Measurements from ENCODE around the gene NCAM1. TPM values are rescaled to one million over a fixed set of nuclear protein-coding genes. Genes with fewer than 3 reads are reported as not detected.

The NCAM1 gene
- total and polyA plus RNA-seq, 8 donors, result 1.2 to 19.6 (median 3.6) TPM

DNA sequence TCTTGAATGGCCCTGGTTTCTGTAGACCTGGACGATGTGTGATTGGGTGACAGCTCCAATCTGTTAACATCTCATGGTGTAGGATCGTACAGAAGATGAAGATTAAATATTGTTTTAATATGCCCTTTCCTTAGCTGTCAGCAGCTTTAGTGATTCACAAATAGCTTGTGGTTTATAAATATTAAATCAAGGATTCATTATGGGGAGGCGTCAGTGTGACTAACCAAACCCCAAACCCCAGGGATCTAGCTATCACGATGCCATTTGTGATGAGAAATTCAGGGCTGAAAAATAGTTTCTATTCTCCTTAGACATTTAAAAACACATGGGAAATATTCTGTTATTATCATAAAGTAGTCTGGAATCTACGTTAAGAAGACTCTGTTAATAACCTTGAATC, 73.4 kb downstream of the NCAM1 start:
- FAIRE-seq, result no peak
- Histone ChIP-seq H3K27me3 (no peaks in the 10 kb centered on the region), H3K4me3 (no peak overlapping the region), H3K9me3 (no peaks in the 10 kb centered on the region), H3K36me3 (no peaks in the 10 kb centered on the region), H3K4me1 (no peaks in the 10 kb centered on the region), H3K27ac (no peak overlapping the region)
- no peak for ATAC-seq
- intact Hi-C loops (cut with DNase I), result no loop called here
- 73 to 80% methylated on average over 5 of the region's 5 CpGs for WGBS, 2 donors
- no peak for DNase-seq
- no peak for TF ChIP-seq CTCF (IDR thresholded peaks at IDR 0.05)

- Histone ChIP-seq H3K9me3 (no peaks in the 10 kb centered on the region), H3K36me3 (no peaks in the 10 kb centered on the region), H3K27ac (no peak overlapping the region), H3K4me1 (no peaks in the 10 kb centered on the region), H3K27me3 (no peaks in the 10 kb centered on the region), H3K4me3 (no peak overlapping the region)
- FAIRE-seq (no peak), ATAC-seq (no peak), DNase-seq (no peak)
- intact Hi-C loops (cut with DNase I), result no loop called here
- no peak for TF ChIP-seq CTCF (IDR thresholded peaks at IDR 0.05)
- WGBS, 2 donors, result 72% methylated on average over 3 of the region's 3 CpGs
These were observed 74.5 kb downstream of the NCAM1 start for GRCh38 chr11:113035708-113036107.

GRCh38 chr11:113043698-113044097, 82.5 kb downstream of the NCAM1 start:
- 57 to 58% methylated on average over 5 of the region's 5 CpGs for WGBS, 2 donors
- intact Hi-C loops (cut with DNase I), result no loop called here
- H3K27ac ChIP-seq, result no peak overlapping the region
- H3K27me3 ChIP-seq, result no peaks in the 10 kb centered on the region
- DNase-seq (no peak), FAIRE-seq (no peak), ATAC-seq (no peak)
- H3K4me3 ChIP-seq, result no peak overlapping the region
- H3K4me1 ChIP-seq, result no peaks in the 10 kb centered on the region
- H3K36me3 ChIP-seq, result no peaks in the 10 kb centered on the region
- no peak for TF ChIP-seq CTCF (IDR thresholded peaks at IDR 0.05)
- H3K9me3 ChIP-seq, result no peaks in the 10 kb centered on the region

DNA sequence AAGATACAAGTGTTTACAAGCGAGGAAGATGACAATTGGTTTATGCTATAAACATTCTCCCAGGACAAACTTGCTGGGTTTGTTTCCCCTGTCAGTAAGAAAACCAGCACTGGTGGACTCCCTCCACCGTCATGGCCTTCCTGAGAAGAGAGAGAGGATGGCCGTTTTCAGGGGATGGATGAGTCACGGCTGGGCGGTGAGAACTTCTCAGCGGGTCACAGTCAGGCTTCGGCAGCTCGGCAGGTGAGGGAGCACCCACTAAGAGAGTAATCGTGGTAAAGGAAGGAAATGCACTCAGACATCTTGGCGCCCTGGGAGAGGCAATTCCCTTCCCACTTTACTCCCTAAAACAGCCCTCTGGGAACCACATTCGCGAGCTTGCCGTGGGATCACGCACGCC, 83.9 kb downstream of the NCAM1 start:
- FAIRE-seq, result no peak
- no peak for TF ChIP-seq CTCF (IDR thresholded peaks at IDR 0.05)

DNA sequence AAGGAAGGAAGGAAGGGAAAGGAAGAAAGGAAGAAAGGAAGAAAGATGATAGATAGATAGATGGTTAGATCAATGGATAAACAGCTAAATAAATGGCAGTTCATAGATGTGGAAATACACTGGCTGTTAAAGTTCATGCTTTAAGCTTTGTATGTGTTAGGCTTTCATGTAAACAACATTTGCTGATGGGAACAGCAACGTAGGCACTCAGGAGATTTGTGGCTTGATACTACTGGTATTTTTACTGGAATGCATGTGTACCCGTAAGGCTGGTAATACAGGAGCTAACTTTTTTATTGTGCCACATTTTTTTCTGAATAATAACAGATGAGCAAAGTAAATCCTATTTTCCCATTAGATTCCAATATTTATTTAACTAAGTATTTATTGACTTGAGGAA, 85.6 kb downstream of the NCAM1 start:
- WGBS, 2 donors, result 49 to 57% methylated on average over 2 of the region's 2 CpGs
- no peaks in the 10 kb centered on the region for H3K36me3 ChIP-seq
- no peak overlapping the region for H3K4me3 ChIP-seq
- DNase-seq (no peak), ATAC-seq (no peak), FAIRE-seq (no peak)
- H3K27me3 ChIP-seq, result no peaks in the 10 kb centered on the region
- H3K27ac ChIP-seq, result no peak overlapping the region
- no peak for TF ChIP-seq CTCF (IDR thresholded peaks at IDR 0.05)
- intact Hi-C loops (cut with DNase I), result no loop called here
- H3K4me1 ChIP-seq, result no peaks in the 10 kb centered on the region
- no peaks in the 10 kb centered on the region for H3K9me3 ChIP-seq

More for the DNA sequence above, 83.9 kb downstream of the NCAM1 start:
- intact Hi-C loops (cut with DNase I), result no loop called here
- 81 to 87% methylated on average over 15 of the region's 15 CpGs for WGBS, 2 donors
- H3K36me3 ChIP-seq, result no peaks in the 10 kb centered on the region
- ATAC-seq (no peak), DNase-seq (no peak)
- no peaks in the 10 kb centered on the region for H3K4me1 ChIP-seq
- no peaks in the 10 kb centered on the region for H3K27me3 ChIP-seq
- no peak overlapping the region for H3K4me3 ChIP-seq
- H3K9me3 ChIP-seq, result no peaks in the 10 kb centered on the region
- no peak overlapping the region for H3K27ac ChIP-seq

All from pancreas (tissue), 10 donors.